Esophagus (tissue), 2 donors: ENCODE results near the gene PPP1R9A. TPM values are rescaled to one million over a fixed set of nuclear protein-coding genes. Genes with fewer than 3 reads are reported as not detected.

Experiments
- H3K27ac ChIP-seq, 2 donors: one replicate each; pipeline ENCODE4 v1.5.1; 2013; ENCODE audit warnings: low read depth in 2 of 2, mild to moderate bottlenecking in 2 of 2, inconsistent platforms in 1 of 2, low read length in 1 of 2, moderate library complexity in 1 of 2
- H3K27me3 ChIP-seq, 2 donors: one replicate each; pipeline ENCODE4 v1.6.1; 2013; ENCODE audit warnings: low read length in 2 of 2, control low read depth in 1 of 2, mild to moderate bottlenecking in 1 of 2; ENCODE audit not compliant: insufficient read depth in 2 of 2, control insufficient read depth in 1 of 2
- H3K36me3 ChIP-seq, 2 donors: one replicate each; pipeline ENCODE4 v1.6.1; 2013; ENCODE audit warnings: low read length in 1 of 2; ENCODE audit not compliant: control insufficient read depth in 2 of 2, insufficient read depth in 2 of 2
- H3K4me1 ChIP-seq, 2 donors: one replicate each; pipeline ENCODE4 v1.6.1; 2013; ENCODE audit warnings: low read length in 1 of 2; ENCODE audit not compliant: control insufficient read depth in 2 of 2, insufficient read depth in 2 of 2
- H3K4me3 ChIP-seq, 2 donors: one replicate each; pipeline ENCODE4 v1.5.1; 2013; ENCODE audit warnings: low read length in 2 of 2, mild to moderate bottlenecking in 2 of 2, low read depth in 1 of 2, moderate library complexity in 1 of 2
- H3K9me3 ChIP-seq, 2 donors: one replicate each; pipeline ENCODE4 v1.6.1; 2013; ENCODE audit warnings: mild to moderate bottlenecking in 2 of 2, low read depth in 1 of 2, low read length in 1 of 2, moderate library complexity in 1 of 2; ENCODE audit not compliant: control insufficient read depth in 2 of 2, insufficient read depth in 1 of 2
- WGBS, 2 donors: extraction: QIAGEN DNeasy Blood & Tissue Kit; methylation state at CpG; one replicate each; pipeline ENCODE4 v1.1.7; 2013; 5-methylcytosine and 5-hydroxymethylcytosine counted together
- polyA plus RNA-seq, 2 donors: library from polyadenylated mRNA; stranded (reverse); fragments of 200-250 nt; gene quantifications; one replicate each; pipeline ENCODE4 v1.2.3, GENCODE V29; 2013
- donor health status: healthy with polysubstance abuse.
- donor health status: Bipolar disorder and iron deficiency.

The PPP1R9A gene
- polyA plus RNA-seq, 2 donors: 0.51 to 0.65 TPM

GRCh38 chr7:95219721-95220120 is 312.3 kb downstream of the PPP1R9A start:
- no peaks in the 10 kb centered on the region for H3K4me1 ChIP-seq
- H3K9me3 ChIP-seq: no peaks in the 10 kb centered on the region
- 59 to 67% methylated on average over 2 of the region's 2 CpGs for WGBS, 2 donors
- no peak overlapping the region for H3K27ac ChIP-seq
- H3K27me3 ChIP-seq: no peaks in the 10 kb centered on the region
- no peaks in the 10 kb centered on the region for H3K36me3 ChIP-seq
- no peak overlapping the region for H3K4me3 ChIP-seq

GRCh38 chr7:95220328-95220727 is 312.9 kb downstream of the PPP1R9A start:
- H3K36me3 ChIP-seq: no peaks in the 10 kb centered on the region
- H3K4me1 ChIP-seq: no peaks in the 10 kb centered on the region
- no peaks in the 10 kb centered on the region for H3K27me3 ChIP-seq
- no peak overlapping the region for H3K4me3 ChIP-seq
- no peaks in the 10 kb centered on the region for H3K9me3 ChIP-seq
- no peak overlapping the region for H3K27ac ChIP-seq
- 79 to 80% methylated on average over 3 of the region's 3 CpGs for WGBS, 2 donors

- Histone ChIP-seq H3K4me3 (no peak overlapping the region), H3K9me3 (no peaks in the 10 kb centered on the region), H3K36me3 (no peaks in the 10 kb centered on the region), H3K27me3 (no peaks in the 10 kb centered on the region), H3K27ac (no peak overlapping the region), H3K4me1 (no peaks in the 10 kb centered on the region)
- 78 to 83% methylated on average over 2 of the region's 2 CpGs for WGBS, 2 donors
These were observed 317.9 kb downstream of the PPP1R9A start for GRCh38 chr7:95225301-95225700.

- Histone ChIP-seq H3K4me1 (no peaks in the 10 kb centered on the region), H3K27ac (no peak overlapping the region), H3K4me3 (no peak overlapping the region), H3K9me3 (no peaks in the 10 kb centered on the region), H3K36me3 (no peaks in the 10 kb centered on the region), H3K27me3 (no peaks in the 10 kb centered on the region)
- whole genome bisulfite sequencing, 2 donors: 81 to 85% methylated on average over 5 of the region's 5 CpGs
These were observed 321.9 kb downstream of the PPP1R9A start for GRCh38 chr7:95229301-95229700.

- Histone ChIP-seq H3K27me3 (no peaks in the 10 kb centered on the region), H3K4me3 (no peak overlapping the region), H3K9me3 (no peaks in the 10 kb centered on the region), H3K4me1 (no peaks in the 10 kb centered on the region), H3K36me3 (no peaks in the 10 kb centered on the region), H3K27ac (no peak overlapping the region)
- WGBS, 2 donors: 59 to 75% methylated on average over 3 of the region's 3 CpGs
These were observed 331.0 kb downstream of the PPP1R9A start for GRCh38 chr7:95238252-95238943.

- H3K27ac ChIP-seq: no peak overlapping the region
- whole genome bisulfite sequencing, 2 donors: 73 to 86% methylated on average over 1 of the region's 1 CpG
These were observed 333.5 kb downstream of the PPP1R9A start for GRCh38 chr7:95240921-95241320.

GRCh38 chr7:95242266-95242665 is 334.9 kb downstream of the PPP1R9A start:
- 45 to 48% methylated on average over 2 of the region's 2 CpGs for WGBS, 2 donors
- Histone ChIP-seq H3K4me1 (no peaks in the 10 kb centered on the region), H3K27ac (no peak overlapping the region), H3K27me3 (no peaks in the 10 kb centered on the region), H3K36me3 (no peaks in the 10 kb centered on the region), H3K4me3 (no peak overlapping the region), H3K9me3 (no peaks in the 10 kb centered on the region)

More at GRCh38 chr7:95240921-95241320, 333.5 kb downstream of the PPP1R9A start:
- no peaks in the 10 kb centered on the region for H3K27me3 ChIP-seq
- H3K36me3 ChIP-seq: no peaks in the 10 kb centered on the region
- no peaks in the 10 kb centered on the region for H3K9me3 ChIP-seq
- no peak overlapping the region for H3K4me3 ChIP-seq
- no peaks in the 10 kb centered on the region for H3K4me1 ChIP-seq

GRCh38 chr7:95244616-95245015 is 337.2 kb downstream of the PPP1R9A start:
- no peaks in the 10 kb centered on the region for H3K9me3 ChIP-seq
- H3K27me3 ChIP-seq: no peaks in the 10 kb centered on the region
- no peaks in the 10 kb centered on the region for H3K36me3 ChIP-seq
- no peak overlapping the region for H3K27ac ChIP-seq
- no peaks in the 10 kb centered on the region for H3K4me1 ChIP-seq
- H3K4me3 ChIP-seq: no peak overlapping the region

- H3K27me3 ChIP-seq: no peaks in the 10 kb centered on the region
- H3K4me1 ChIP-seq: no peaks in the 10 kb centered on the region
- no peaks in the 10 kb centered on the region for H3K9me3 ChIP-seq
- no peak overlapping the region for H3K27ac ChIP-seq
- WGBS, 2 donors: 84% methylated on average over 5 of the region's 5 CpGs
- H3K36me3 ChIP-seq: no peaks in the 10 kb centered on the region
- H3K4me3 ChIP-seq: no peak overlapping the region
These were observed 338.6 kb downstream of the PPP1R9A start for GRCh38 chr7:95245828-95246500.

GRCh38 chr7:95246831-95247370 is 339.5 kb downstream of the PPP1R9A start:
- WGBS, 2 donors: 3 to 4% methylated on average over 5 of the region's 5 CpGs
- Histone ChIP-seq H3K4me3 (no peak overlapping the region), H3K4me1 (no peaks in the 10 kb centered on the region), H3K9me3 (no peaks in the 10 kb centered on the region), H3K36me3 (no peaks in the 10 kb centered on the region), H3K27ac (no peak overlapping the region), H3K27me3 (no peaks in the 10 kb centered on the region)
